ENCODE data around the gene ODF4.

ODF4 gene

DNA sequence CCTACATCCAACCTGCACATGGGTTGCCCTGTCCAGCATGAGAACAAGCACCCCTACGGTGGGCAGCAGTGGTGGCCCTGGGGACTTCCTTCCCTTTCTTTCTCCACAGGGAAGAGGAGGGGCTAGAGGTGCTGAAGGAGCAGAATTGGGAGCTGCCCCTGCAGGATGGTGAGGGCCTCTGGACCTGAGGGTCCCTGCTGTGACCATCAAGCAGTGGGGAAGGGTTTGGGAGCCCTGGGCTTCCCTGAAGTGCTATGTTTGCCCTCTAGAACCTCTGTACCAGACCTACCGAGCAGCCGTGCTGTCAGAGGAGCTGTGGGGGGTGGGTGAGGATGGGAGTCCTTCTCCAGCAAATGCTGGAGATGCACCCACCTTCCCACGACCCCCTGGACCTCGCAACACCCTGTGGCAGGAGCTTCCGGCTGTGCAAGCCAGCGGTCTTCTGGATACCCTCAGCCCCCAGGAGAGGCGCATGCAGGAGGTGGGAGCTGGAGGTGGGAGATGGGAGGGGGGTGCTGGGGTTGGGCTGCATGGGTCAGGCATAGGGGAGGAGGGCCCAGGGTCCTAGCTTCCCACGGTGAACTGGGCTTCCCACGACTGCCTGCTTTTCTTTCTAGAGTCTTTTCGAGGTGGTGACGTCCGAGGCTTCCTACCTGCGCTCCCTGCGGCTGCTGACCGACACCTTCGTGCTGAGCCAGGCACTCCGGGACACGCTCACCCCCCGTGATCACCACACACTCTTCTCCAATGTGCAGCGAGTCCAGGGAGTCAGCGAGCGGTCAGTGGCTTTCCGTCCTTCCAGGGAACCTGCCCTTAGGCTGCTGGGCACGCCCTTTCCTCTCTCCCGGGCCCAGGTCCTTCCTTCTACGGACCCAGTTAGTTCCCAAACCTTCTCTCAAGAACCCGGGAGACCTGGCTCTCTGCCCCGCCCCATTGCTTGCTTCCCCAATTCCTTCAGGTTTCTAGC is 24.6 kb upstream of the ODF4 start:
- DNase-seq (ENCODE audit: low read depth), result no peak
- H3K4me3 ChIP-seq (ENCODE audit: control insufficient read depth, low read depth, low read length), result no peak overlapping the region
- TF ChIP-seq, protein P1, sequence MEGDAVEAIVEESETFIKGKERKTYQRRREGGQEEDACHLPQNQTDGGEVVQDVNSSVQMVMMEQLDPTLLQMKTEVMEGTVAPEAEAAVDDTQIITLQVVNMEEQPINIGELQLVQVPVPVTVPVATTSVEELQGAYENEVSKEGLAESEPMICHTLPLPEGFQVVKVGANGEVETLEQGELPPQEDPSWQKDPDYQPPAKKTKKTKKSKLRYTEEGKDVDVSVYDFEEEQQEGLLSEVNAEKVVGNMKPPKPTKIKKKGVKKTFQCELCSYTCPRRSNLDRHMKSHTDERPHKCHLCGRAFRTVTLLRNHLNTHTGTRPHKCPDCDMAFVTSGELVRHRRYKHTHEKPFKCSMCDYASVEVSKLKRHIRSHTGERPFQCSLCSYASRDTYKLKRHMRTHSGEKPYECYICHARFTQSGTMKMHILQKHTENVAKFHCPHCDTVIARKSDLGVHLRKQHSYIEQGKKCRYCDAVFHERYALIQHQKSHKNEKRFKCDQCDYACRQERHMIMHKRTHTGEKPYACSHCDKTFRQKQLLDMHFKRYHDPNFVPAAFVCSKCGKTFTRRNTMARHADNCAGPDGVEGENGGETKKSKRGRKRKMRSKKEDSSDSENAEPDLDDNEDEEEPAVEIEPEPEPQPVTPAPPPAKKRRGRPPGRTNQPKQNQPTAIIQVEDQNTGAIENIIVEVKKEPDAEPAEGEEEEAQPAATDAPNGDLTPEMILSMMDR (IDR thresholded peaks at IDR 0.05; ENCODE audit: control insufficient read depth, insufficient read depth, low read depth, low read length, missing control alignments), result no peak

DNA sequence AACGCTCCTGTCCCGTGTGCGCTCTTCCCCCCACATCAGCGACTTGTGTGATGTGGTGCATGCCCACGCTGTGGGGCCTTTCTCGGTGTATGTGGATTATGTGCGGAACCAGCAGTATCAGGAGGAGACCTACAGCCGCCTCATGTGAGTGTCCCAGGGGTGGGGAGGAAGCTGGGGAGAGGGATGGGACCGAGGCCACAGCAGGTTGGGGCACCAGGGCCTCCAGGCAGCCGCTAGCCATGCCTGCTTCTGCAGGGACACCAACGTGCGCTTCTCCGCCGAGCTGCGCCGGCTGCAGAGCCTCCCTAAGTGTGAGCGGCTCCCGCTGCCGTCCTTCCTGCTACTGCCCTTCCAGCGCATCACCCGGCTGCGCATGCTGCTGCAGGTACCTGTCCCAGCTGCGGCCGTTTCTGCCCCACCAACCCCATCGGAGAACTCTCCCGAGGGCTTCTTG is 23.8 kb upstream of the ODF4 start:
- no peak for DNase-seq (ENCODE audit: low read depth)
- H3K4me3 ChIP-seq (ENCODE audit: control insufficient read depth, low read depth, low read length), result no peak overlapping the region
- TF ChIP-seq, protein P1 (IDR thresholded peaks at IDR 0.05; ENCODE audit: control insufficient read depth, insufficient read depth, low read depth, low read length, missing control alignments), result no peak

DNA sequence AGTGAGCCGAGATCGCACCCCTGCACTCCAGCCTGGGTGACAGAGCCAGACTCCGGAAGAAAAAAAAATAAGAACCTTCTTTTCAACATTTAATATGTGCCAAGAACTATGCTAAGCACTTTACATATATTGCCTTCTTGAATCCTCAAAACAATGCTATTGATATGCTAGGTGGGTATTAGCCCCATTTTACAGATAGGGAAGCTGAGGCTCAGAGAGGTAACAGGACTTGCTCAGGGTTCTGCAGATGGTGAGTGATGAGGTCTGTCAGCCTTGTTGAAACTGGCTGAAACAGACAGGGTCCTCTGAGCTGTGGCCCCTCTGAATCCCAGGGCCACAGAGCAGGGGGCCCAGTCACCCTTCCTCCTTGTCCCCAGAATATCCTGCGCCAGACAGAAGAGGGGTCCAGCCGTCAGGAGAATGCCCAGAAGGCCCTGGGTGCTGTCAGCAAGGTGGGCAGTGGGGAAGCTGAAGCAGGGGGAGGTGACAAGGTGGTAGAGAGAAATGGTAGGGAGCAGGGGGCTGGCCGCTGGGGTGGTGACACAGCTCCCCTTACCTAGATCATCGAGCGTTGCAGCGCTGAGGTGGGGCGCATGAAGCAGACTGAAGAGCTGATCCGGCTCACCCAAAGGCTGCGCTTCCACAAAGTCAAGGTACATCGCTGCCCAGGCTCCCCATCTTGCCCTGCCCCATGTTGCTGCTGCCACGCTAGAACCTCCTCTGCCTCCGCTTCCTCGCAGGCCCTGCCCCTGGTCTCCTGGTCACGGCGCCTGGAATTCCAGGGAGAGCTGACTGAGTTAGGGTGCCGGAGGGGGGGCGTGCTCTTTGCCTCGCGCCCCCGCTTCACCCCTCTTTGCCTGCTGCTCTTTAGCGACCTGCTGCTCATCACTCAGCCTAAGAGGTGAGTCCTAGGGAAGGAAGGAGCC is 21.4 kb upstream of the ODF4 start:
- no peak overlapping the region for H3K4me3 ChIP-seq (ENCODE audit: control insufficient read depth, low read depth, low read length)
- no peak for DNase-seq (ENCODE audit: low read depth)
- TF ChIP-seq, protein P1 (IDR thresholded peaks at IDR 0.05; ENCODE audit: control insufficient read depth, insufficient read depth, low read depth, low read length, missing control alignments), result no peak

DNA sequence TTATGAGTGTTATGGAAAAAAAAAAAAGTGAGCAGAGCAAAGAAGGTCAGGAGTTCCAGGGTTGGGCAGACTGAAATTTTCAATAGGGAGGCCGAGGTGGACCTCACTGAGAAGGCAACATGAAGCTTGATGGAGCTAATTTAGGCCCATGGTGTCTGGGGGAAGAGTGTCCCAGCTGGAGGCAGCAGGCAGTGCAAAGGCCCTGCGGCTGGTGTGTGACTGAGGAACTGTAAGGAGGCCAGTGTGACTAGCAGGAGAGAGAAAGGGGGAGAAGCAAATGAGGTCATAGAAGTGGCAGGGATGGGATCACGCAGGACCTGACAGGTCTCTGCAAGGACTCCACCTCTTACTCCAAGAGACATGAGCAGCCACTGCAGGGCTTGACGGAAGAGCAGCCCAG is 19.4 kb upstream of the ODF4 start:
- no peak for DNase-seq (ENCODE audit: low read depth)
- H3K4me3 ChIP-seq (ENCODE audit: control insufficient read depth, low read depth, low read length), result no peak overlapping the region
- TF ChIP-seq, protein P1 (IDR thresholded peaks at IDR 0.05; ENCODE audit: control insufficient read depth, insufficient read depth, low read depth, low read length, missing control alignments), result no peak

DNA sequence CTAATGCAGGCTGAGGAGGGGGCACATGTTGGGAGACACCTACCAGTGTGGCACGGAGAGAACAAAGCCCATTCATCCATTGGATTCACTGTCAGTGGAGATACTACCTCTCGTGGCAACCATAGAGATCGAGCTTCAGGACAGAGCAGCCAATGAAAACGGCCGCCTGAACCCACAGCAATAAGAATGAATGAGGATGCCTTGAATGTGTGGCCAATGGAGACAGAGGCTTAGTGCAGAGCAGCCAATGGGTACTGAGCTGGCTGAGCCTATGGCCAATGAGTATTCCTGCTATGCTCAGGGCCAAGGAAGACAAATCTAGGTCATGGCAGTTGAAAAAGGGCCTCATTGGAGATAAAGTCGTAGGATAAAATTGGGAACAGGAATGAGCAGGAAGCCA is 18.6 kb upstream of the ODF4 start:
- TF ChIP-seq, protein P1 (IDR thresholded peaks at IDR 0.05; ENCODE audit: control insufficient read depth, insufficient read depth, low read depth, low read length, missing control alignments), result no peak
- no peak overlapping the region for H3K4me3 ChIP-seq (ENCODE audit: control insufficient read depth, low read depth, low read length)
- no peak for DNase-seq (ENCODE audit: low read depth)

DNA sequence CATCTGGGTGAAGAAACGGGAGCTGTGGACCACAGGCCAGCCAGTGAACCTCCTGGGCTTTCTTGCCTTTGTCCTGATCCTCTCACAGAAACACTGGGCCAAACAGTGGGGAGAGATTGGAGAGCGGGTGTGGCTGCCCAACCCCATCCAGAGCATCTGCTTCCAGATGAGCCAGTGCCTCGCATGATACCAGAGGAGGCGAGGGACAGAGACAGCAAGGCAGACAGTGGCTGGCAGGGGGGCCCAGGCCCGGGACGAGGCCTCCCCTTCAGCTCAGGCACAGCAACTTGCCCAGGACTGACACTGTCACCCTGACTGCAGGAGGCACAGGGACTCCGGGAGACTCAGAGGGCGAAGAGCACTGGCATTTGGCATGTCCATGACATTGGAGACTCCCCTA is 17.6 kb upstream of the ODF4 start:
- TF ChIP-seq, protein P1 (IDR thresholded peaks at IDR 0.05; ENCODE audit: control insufficient read depth, insufficient read depth, low read depth, low read length, missing control alignments), result no peak

More for the DNA sequence above, 17.6 kb upstream of the ODF4 start:
- H3K4me3 ChIP-seq (ENCODE audit: control insufficient read depth, low read depth, low read length), result no peak overlapping the region
- DNase-seq (ENCODE audit: low read depth), result no peak

Data from AG09309 (cell line).